UCSD-AML1 (cell line): ENCODE measurements around the gene SMYD5.
"Not testable (repeated sequence)": the region's sequence is repeated elsewhere in the genome, so short reads cannot be mapped to it uniquely, and the experiment has no call there.

Source experiments
- DNase-seq: peaks from one replicate; lab custom pipeline; 2025; ENCODE audit not compliant: unreplicated experiment; lab: John Stamatoyannopoulos, UW

SMYD5 gene

GRCh38 chr2:73259276-73259675 lies 45.2 kb downstream of the SMYD5 start:
- no peak for DNase-seq

DNA sequence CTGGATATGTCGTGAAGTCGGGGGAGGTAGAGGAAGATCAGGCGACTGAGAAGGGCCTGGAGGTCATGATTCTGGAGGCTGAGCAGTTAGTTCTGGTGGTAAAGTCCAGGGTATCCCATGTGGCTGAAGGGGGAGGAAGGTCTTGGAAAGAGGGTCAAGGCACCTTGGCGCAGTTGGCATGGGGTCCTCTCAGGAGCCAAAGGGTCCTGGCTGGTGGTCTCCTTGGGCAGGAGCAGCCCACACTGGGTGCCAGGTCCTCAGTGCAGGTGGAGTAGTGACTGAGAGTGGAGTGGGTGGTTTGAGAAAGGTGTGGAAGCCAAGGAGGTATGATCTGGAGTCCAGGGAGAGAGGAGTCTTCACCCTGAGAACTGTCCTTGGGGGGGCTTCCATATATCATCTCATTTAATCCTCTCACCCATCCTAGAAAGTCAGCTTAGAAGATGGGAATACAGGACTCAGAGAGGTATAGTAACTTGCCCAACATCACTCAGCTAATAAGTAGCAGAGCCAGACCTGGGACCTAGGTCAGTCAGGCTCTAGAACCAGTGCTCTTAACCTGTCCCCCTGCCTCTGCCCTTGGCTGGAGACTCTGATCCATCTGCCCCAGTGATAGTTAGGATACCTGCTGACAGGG lies 45.8 kb downstream of the SMYD5 start:
- no peak for DNase-seq

- DNase-seq, result peak; percentile 62
Observed at GRCh38 chr2:73260338-73260984, 46.4 kb downstream of the SMYD5 start.

GRCh38 chr2:73262108-73262651 lies 48.1 kb downstream of the SMYD5 start:
- DNase-seq, result no peak

- DNase-seq, result not testable (repeated sequence)
Observed at GRCh38 chr2:73262691-73263429, 48.8 kb downstream of the SMYD5 start.

- DNase-seq, result no peak
Observed at GRCh38 chr2:73263540-73264331, 49.7 kb downstream of the SMYD5 start.

DNA sequence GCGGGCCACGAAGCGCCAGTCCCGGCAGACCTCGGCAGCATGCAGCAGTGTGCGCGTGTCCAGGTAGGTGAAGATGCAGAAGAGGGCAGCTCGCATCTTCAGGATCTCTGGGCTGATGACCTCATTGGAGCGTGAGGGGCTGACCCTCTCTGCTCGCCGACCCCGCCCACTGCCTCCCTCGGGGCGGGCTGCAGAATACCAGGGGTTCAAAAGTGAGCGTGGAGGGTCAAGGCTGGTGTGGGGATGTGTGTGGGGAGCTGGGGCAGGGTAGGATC lies 50.2 kb downstream of the SMYD5 start:
- no peak for DNase-seq

DNA sequence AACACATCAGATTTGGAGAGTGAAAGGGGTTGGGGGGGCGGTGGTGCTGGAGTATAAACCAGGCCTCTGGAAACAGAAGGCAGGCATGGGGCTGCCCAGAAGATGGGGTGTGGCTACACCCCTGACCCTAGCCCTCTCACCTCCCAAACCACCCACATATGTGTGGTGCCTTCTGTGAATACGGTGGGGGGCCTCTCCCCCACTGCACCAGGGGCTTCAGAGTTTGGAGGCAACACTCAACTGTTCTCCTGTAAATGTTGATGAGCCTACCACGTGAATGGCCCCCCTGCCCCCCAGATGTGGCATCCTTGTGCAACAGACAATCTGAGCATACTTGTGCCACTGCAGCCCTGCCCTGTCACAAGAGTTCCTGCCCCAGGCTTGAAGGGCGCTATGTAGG lies 50.7 kb downstream of the SMYD5 start:
- DNase-seq, result no peak

DNA sequence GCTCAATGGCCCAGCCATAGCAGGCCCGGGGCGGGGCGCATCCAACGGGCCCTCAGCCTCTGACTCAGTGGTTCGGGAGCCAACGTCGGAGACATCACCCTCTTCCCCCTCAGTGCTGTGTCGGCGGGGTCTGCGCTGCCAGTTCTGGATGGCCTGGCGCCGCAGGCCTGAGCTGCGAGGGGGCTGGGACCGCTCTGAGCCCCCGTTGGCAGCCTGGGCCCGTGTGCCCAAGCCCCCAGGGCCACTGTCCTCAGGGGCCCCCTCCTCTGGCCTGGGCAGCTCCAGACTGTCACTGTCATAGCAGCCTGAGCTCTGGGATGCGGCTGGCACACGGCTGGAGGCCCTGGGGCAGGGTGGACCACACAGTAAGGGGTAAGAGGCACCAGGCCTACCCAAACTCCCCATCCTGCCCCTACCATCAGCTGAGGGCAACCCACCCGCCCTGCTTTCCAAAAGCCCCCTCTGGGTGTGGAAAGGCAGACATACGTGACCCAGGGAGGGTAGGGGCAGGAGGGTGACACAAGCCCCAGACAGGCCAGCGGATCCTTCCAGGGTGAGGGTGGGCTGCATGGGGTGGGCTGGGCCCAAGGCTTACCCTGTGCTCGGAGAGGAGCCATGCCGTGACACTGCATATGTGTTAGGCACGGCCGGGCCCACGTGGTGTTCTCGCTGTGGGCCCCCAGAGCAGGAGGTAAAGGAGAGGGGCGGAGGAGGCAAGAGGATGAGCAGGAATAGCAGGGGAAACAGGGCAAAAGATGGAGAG lies 51.4 kb downstream of the SMYD5 start:
- no peak for DNase-seq

GRCh38 chr2:73266061-73266901 lies 52.2 kb downstream of the SMYD5 start:
- DNase-seq, result no peak

DNA sequence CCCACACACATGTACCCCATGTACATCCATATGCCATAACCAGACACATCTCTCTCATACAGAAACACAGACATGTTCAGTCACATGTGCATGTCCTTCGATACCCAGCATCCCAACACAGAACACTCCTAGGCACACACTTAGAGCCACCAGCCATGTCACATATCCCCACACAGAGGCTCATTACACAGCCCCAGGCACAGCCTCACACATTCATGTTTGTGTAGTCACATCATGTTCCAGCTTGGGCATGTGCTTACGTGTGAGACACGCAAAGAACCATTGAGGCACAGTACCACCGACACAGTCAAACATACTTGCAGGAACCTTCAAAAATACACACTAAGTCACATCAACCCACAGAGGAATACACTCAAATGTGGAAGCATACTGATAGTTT lies 53.0 kb downstream of the SMYD5 start:
- DNase-seq, result no peak

GRCh38 chr2:73268366-73268829 lies 54.4 kb downstream of the SMYD5 start:
- DNase-seq, result no peak

DNA sequence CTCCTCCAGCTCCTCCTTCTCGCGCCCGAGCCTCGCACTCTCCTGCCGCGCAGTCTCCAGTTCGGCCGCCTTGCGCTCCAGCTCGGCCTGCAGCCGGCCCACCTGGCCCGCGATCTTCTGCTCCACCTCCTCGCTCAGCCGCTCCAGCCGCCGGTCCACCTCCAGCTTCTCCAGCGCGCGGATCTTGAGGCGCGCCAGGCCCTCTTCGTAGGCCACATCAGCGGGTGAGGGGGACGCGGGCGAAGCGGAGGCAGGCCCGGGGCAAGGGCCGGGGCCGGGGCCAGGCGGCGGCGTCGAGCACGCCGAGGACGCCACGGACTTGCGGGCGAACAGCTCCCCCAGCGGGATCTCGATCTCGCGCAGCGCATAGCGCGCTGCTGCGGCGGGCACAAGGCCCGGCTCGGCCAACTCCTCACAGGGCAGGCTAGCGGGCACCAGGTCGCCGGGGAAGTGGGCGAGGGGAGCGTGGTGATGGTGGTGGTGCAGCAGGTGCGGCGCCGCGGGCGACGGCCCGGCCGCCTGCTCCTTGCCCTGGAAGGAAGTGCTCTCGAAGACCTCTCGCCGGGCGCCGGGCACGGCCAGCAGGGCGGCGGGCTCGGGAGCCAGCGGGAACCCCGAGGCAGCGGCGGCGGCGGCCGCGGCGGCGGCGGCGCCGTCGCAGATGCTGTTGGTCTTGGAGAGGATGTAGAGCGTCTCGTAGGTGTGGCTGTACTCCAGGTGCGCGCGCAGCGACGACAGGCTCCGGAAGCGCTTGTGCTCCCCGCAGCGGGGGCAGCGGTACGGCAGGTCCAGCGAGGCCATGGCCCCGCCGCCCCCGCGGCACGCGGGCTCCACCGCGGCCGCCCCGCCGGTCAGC lies 55.0 kb downstream of the SMYD5 start:
- DNase-seq, result no peak

DNA sequence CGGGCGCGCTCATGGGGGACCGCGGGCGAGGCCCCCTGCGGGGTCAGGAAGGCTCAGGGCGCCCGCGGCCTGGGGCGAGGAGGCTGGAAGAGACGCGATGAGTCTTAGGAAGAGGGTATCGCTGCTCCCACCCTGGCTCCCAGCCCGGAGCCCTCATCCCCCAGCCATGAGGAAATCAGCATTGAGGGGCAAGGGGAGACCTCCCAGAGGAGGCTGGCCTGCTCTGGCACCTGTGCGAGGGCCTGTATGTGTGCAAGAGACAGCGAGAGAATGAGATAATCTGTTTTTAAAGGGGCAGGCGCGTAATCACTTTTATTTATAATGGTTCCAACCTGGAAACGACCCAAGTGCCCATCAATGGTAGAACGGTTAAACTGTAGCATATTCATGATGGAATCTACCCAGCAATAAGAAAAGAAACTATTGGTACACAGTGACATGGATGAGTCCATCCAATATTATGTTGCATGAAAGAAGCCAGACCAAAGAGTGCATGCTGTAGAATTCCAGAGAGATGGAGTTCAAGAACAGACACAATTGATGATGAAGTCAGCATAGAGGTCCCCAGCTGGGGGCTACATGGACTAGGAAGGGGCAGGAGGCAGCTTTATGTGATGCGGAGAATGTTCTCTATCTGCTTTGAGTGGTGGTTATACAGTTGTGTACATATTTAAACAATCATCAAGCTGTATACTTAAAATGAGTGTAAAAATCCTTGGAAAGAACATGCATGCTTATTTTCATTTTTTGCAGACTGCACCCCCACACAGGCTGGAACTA lies 55.8 kb downstream of the SMYD5 start:
- DNase-seq, result no peak

GRCh38 chr2:73272270-73272669 lies 58.2 kb downstream of the SMYD5 start:
- DNase-seq, result no peak
